KMS-11 (cell line): ENCODE results near the gene CXCL1.

Experiments
- H2AFZ ChIP-seq: fragments of 200-600 bp; sonication (generic); 2 replicates; pipeline ENCODE4 v1.6.1; 2016; ENCODE audit warnings: antibody characterized with exemption, mixed run types, low read depth
- H3K27ac ChIP-seq: fragments of 200-600 bp; sonication (generic); 2 replicates; pipeline ENCODE4 v1.6.1; 2016; ENCODE audit warnings: mild to moderate bottlenecking, mixed run types
- H3K27me3 ChIP-seq: fragments of 200-600 bp; sonication (generic); 2 replicates; pipeline ENCODE4 v1.6.1; 2017; ENCODE audit warnings: mild to moderate bottlenecking, low read depth, mixed run types, moderate library complexity; ENCODE audit not compliant: insufficient read depth
- H3K36me3 ChIP-seq: fragments of 200-600 bp; sonication (generic); 2 replicates; pipeline ENCODE4 v1.6.1; 2017; ENCODE audit warnings: mild to moderate bottlenecking, mixed run types; ENCODE audit not compliant: insufficient read depth
- H3K4me1 ChIP-seq: fragments of 200-600 bp; sonication (generic); 2 replicates; pipeline ENCODE4 v1.6.1; 2016; ENCODE audit warnings: mild to moderate bottlenecking, low read depth, mixed run types; ENCODE audit not compliant: poor library complexity, severe bottlenecking
- H3K4me2 ChIP-seq: fragments of 200-600 bp; sonication (generic); 2 replicates; pipeline ENCODE4 v1.7.0; 2016; ENCODE audit warnings: mild to moderate bottlenecking, mixed run types
- H3K4me3 ChIP-seq: fragments of 200-600 bp; sonication (generic); IDR thresholded peaks from 2 replicates; pipeline ENCODE4 v1.6.1; 2017; ENCODE audit warnings: low read depth, low read length, mixed read lengths; ENCODE audit not compliant: insufficient read depth
- H3K79me2 ChIP-seq: fragments of 200-600 bp; sonication (generic); 2 replicates; pipeline ENCODE4 v1.6.1; 2016; ENCODE audit warnings: low read depth, mixed run types; ENCODE audit not compliant: insufficient read depth
- H3K9ac ChIP-seq: fragments of 200-600 bp; sonication (generic); 2 replicates; pipeline ENCODE4 v1.6.1; 2016; ENCODE audit warnings: mild to moderate bottlenecking, mixed run types
- H4K20me1 ChIP-seq: fragments of 200-600 bp; sonication (generic); 2 replicates; pipeline ENCODE4 v1.6.1; 2016; ENCODE audit warnings: mild to moderate bottlenecking, mixed run types; ENCODE audit not compliant: insufficient read depth
- TF ChIP-seq, protein P1 (sequence below): fragments of 200-600 bp; sonication (generic); conservative IDR thresholded peaks from 2 replicates; pipeline ENCODE4 v1.6.1; 2017; ENCODE audit warnings: low read depth, mild to moderate bottlenecking, antibody characterized with exemption, low read length, moderate library complexity, mixed read lengths

Gene CXCL1

DNA sequence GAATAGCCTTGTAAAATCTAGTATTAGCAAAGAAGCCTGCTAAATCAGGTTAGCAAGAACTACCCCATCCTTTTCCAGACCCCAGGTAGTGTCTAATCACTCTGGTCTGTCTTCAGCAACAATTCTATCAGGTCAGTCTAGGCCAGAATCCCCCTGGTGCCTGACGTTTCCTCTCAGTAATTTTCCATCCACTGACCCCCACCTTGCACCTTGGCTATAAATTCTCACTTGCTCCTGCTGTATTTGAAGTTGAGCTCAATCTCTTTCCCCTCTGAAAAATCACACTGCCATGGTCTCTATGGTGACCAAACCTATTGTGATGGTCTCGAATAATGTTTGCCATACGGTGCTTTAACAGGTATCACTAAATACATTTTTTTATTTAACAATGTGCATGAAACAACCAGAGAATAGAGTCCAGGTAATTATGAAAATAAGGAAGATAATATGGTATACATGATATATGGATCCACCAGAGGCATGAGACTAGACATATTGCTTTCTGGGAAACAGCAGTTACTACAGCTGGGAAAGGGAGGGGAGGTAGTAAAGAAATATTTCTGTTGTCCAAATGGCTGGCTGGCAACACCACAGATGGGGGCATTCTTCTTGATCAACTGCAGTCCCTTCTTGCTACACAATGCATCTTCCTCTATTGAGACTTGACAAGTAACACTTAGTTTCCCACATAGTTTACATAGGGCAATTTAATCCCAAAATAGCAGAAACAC lies 33.8 kb downstream of the CXCL1 start:
- Histone ChIP-seq H3K4me3 (no peak overlapping the region), H3K36me3 (no peaks in the 10 kb centered on the region), H3K4me2 (no peak overlapping the region), H2AFZ (no peak overlapping the region), H4K20me1 (no peaks in the 10 kb centered on the region), H3K4me1 (no peaks in the 10 kb centered on the region), H3K79me2 (no peaks in the 10 kb centered on the region), H3K9ac (no peak overlapping the region), H3K27me3 (no peaks in the 10 kb centered on the region), H3K27ac (no peak overlapping the region)
- TF ChIP-seq, protein P1, sequence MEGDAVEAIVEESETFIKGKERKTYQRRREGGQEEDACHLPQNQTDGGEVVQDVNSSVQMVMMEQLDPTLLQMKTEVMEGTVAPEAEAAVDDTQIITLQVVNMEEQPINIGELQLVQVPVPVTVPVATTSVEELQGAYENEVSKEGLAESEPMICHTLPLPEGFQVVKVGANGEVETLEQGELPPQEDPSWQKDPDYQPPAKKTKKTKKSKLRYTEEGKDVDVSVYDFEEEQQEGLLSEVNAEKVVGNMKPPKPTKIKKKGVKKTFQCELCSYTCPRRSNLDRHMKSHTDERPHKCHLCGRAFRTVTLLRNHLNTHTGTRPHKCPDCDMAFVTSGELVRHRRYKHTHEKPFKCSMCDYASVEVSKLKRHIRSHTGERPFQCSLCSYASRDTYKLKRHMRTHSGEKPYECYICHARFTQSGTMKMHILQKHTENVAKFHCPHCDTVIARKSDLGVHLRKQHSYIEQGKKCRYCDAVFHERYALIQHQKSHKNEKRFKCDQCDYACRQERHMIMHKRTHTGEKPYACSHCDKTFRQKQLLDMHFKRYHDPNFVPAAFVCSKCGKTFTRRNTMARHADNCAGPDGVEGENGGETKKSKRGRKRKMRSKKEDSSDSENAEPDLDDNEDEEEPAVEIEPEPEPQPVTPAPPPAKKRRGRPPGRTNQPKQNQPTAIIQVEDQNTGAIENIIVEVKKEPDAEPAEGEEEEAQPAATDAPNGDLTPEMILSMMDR = no peak

DNA sequence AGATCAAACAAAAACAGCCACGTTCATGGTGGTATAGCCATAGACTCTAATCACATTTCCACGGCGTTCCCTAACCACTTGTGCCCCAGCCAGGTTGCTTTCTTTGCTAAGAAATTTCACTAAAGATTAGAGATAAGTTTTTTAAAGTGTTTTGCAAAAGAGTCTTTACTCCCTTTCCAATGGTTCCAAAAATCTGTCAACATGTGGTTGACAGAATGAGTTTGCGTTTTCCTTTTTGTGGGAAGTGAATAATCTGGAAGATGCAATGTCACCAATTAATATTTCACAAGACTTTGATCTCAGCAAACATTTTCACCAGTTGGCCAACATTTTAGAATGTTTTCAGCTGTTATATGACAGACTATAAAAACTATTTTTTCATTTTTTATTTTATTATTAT lies 35.3 kb downstream of the CXCL1 start:
- no peak overlapping the region for H3K4me3 ChIP-seq
- no peak overlapping the region for H2AFZ ChIP-seq
- TF ChIP-seq, protein P1 = no peak
- H3K36me3 ChIP-seq = no peaks in the 10 kb centered on the region
- H3K4me1 ChIP-seq = no peaks in the 10 kb centered on the region
- no peaks in the 10 kb centered on the region for H3K27me3 ChIP-seq
- H4K20me1 ChIP-seq = no peaks in the 10 kb centered on the region
- H3K9ac ChIP-seq = no peak overlapping the region
- no peak overlapping the region for H3K4me2 ChIP-seq
- no peak overlapping the region for H3K27ac ChIP-seq
- H3K79me2 ChIP-seq = no peaks in the 10 kb centered on the region

DNA sequence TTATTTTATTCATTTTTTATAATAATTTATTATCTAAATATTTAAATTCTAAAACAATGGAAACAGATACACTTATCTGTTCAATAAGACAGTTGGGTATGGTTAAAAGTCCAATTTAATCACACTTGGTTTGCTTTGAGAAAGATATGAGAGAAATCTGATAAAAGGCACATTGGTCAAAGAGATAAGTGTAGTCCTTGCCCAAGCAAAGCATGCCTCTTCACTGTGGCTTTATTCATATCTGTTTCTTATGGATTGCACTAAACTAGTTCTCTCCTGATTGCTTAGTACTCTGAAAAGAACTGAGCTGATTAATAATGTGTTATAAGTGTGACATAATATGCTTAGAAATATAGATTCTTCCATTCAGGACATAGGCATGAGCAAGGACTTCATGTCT lies 39.8 kb downstream of the CXCL1 start:
- H3K79me2 ChIP-seq = no peaks in the 10 kb centered on the region
- H3K36me3 ChIP-seq = no peaks in the 10 kb centered on the region
- H4K20me1 ChIP-seq = no peaks in the 10 kb centered on the region
- no peak overlapping the region for H3K4me3 ChIP-seq
- H3K4me2 ChIP-seq = no peak overlapping the region
- no peak overlapping the region for H2AFZ ChIP-seq
- H3K27me3 ChIP-seq = no peaks in the 10 kb centered on the region
- H3K27ac ChIP-seq = no peak overlapping the region
- TF ChIP-seq, protein P1 = no peak
- H3K9ac ChIP-seq = no peak overlapping the region
- no peaks in the 10 kb centered on the region for H3K4me1 ChIP-seq

DNA sequence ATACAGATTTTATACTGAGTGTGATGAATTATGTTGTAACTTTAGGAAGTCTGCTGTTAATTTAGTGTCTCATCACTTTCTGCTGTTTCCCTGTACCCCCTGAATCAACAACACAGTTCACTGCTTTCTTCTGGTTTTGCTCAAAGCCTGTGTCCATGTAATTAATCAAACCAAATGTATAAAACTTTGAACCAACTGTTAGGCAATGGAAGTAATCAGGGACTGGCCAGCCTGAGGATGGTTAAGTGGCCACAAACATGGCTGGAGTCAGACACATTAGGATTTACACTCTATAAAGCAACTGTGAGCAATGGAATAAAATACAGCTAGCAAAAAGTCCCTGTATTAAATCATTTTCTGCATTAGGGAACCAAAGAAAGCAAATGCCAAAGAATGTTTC lies 42.6 kb downstream of the CXCL1 start:
- Histone ChIP-seq H3K9ac (no peak overlapping the region), H3K4me3 (no peak overlapping the region), H2AFZ (no peak overlapping the region), H3K27ac (no peak overlapping the region), H4K20me1 (no peaks in the 10 kb centered on the region), H3K79me2 (no peaks in the 10 kb centered on the region), H3K36me3 (no peaks in the 10 kb centered on the region), H3K4me1 (no peaks in the 10 kb centered on the region), H3K27me3 (no peaks in the 10 kb centered on the region), H3K4me2 (no peak overlapping the region)
- TF ChIP-seq, protein P1 = no peak
